Measurements from ENCODE around the gene LDHAL6B.
A peak's percentile ranks its signal among the peaks of the same experiment; 100 is the strongest.
"Not testable (repeated sequence)": the region's sequence is repeated elsewhere in the genome, so short reads cannot be mapped to it uniquely, and the experiment has no call there.

Gene LDHAL6B

DNA sequence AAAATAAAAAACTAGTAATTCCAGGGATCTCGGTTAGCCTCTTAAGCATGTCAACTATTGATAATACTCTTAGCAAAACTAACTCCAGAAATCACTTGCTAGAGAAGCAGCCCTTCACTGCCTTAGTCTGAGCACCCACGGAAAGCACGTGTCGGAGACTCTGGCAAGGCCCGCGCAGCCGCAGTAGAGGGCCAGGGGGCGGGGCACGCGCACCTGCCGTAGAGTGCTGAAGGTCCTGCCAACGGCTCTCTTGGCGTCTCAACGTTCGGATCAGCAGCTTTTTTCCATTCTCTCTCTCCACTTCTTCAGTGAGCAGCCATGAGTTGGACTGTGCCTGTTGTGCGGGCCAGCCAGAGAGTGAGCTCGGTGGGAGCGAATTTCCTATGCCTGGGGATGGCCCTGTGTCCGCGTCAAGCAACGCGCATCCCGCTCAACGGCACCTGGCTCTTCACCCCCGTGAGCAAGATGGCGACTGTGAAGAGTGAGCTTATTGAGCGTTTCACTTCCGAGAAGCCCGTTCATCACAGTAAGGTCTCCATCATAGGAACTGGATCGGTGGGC lies at the start of gene LDHAL6B:
Gene LDHAL6B, plus strand, starts transcription at position 221 of the 561 bp plus-strand sequence. Its CDS starts 98 bp downstream, at position 319.
- no peak for DNase-seq

- no peak for DNase-seq
Observed at GRCh38 chr15:59157396-59157795, 49.2 kb upstream of the LDHAL6B start.

DNA sequence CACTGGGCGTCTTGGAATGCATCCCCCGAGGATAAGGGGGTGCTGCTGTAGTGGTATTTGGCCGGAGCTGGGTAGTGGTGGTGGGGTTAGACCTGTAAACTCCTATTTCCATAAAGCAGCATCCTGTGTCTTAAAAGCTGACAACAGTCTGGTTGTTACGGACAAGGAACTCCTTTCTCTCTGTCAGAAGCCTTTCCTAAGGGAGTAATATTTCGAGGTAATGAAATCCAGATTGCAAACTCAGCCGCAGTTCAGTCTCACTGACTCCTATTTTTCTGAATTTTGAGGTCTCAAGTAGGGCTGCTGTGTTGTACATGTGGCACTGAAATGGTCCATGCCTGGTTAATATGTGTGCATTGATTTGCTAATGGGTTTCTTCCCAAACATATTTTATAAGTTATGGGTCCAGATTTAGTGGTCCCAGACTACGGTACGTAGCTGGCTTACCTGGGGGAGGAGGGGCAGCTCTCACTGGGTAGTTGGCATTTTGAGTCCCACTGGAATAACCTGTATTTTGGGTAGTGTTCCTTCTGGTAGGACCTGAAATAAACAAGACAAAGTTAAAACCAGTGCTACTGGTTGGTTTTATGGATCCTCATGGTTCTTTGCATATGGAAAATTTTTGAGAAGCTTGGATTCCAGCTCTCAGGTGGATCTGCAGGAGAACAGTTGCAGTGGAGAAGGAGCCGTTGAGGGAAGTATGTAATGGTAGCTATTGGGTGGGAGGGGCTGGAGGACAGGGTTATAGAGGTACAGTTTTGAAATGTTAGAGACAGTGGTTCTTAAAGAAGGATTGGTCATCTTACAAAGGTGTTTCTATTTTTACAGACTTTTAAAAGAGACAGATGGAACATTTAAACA lies 48.6 kb upstream of the LDHAL6B start:
- DNase-seq = no peak

DNA sequence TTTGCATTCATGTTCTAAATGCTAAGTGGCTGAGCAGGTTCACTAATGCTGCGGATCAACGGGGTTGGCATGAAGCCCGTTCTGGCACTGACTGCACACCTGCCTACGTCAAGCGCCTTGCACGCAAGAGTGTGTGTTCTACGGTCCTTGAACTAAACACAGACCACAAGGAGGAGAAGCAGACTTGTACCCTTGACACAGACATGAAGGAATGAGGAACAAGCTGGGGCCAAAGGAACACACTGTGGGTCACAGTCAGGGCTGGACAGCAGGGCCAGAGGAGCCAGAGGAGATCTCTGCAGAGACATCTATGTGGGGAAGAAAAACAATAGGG lies 48.0 kb upstream of the LDHAL6B start:
- peak; percentile 45 to 65 for DNase-seq

GRCh38 chr15:59159210-59159609 lies 47.4 kb upstream of the LDHAL6B start:
- no peak for DNase-seq

GRCh38 chr15:59160880-59161593 lies 45.6 kb upstream of the LDHAL6B start:
- peak; percentile 30 to 58 for DNase-seq

GRCh38 chr15:59162080-59162479 lies 44.6 kb upstream of the LDHAL6B start:
- DNase-seq = not testable (repeated sequence)

DNA sequence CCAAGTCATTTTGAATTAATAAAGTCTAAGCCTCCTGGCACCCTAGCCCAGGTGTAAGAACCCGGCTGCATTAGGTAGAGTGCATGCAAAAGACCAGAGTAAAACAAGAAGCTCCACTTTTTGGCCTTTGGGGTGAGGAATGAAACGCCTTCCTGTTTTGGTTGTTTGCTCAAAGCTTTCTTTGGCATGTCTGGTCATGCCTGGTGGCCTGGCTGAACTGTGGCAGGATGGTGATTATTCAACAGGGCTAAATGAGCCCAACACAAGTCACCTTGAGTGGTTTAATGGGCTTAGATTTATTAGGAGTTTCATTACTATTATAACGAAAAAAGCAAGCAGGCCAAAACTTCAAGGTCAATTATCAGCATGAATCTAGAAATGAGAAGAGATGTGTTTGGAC lies 40.9 kb upstream of the LDHAL6B start:
- peak in 1 of 2 experiments; percentile 11 for DNase-seq

GRCh38 chr15:59166166-59166565 lies 40.5 kb upstream of the LDHAL6B start:
- no peak for DNase-seq

GRCh38 chr15:59166601-59167265 lies 39.9 kb upstream of the LDHAL6B start:
- DNase-seq = peak in 1 of 2 experiments; percentile 31

DNA sequence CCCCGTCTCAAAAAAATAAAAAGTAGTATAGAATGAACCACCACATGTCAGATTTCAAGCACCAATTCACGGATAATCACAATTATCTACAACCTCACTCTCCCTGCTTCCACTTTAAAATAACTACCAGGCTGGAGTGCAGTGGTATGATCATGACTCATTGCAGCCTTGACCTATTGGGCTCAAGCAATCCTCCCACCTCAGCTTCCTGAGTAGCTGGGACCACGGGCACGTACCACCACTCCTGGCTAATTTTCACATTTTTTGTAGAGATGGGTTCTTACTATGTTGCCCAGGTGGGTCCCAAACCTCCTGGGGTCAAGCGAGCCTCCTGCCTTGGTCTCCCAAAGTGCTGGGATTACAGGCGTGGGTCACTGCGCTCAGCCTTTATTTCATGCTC lies 38.1 kb upstream of the LDHAL6B start:
- no peak for DNase-seq

- no peak for DNase-seq
Observed at GRCh38 chr15:59169251-59169708, 37.4 kb upstream of the LDHAL6B start.

GRCh38 chr15:59170295-59171066 lies 36.2 kb upstream of the LDHAL6B start:
- no peak for DNase-seq

DNA sequence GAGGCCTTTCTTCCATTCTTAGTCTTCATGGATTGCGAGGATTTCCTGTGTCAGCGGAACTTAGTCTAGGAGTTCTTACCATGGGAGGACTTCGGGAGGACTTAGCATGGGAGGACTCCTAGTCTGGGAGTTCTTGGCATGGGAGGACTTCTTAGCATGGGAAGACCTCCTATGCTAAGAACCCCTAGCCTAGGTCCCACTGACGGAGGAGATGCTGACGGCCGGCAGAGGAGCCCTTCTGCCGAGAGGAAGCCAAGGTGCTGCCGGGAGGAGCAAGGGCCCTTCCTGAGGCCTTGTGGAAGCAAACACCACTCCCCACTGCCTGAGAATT lies 35.6 kb upstream of the LDHAL6B start:
- DNase-seq = no peak

DNA sequence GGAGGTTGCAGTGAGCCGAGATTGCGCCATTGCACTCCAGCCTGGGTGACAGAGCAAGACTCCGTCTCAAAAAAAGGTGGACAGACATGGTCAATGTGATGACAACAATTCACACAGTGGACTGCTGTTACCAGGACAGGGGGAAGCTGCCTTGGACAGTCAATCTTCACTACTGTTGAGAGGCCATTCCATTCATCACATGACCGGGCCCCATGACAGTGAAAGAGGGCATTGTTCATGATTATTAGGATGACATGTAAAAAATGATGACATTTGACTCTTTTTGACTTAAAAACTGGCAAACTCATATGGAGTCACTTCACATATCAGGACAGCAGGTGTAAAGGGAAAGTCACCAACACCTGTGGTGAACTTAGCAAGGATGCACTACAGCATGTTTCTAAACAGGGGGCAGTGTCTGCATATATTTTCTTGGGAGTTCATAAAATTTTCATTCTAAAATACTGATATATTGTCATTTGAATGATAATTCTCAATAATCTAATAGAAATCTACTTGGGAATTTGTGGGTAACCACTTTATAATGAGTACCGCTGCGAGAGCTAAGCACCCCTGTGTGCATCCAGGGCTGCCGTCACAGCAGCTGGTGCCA lies 34.2 kb upstream of the LDHAL6B start:
- no peak for DNase-seq

DNA sequence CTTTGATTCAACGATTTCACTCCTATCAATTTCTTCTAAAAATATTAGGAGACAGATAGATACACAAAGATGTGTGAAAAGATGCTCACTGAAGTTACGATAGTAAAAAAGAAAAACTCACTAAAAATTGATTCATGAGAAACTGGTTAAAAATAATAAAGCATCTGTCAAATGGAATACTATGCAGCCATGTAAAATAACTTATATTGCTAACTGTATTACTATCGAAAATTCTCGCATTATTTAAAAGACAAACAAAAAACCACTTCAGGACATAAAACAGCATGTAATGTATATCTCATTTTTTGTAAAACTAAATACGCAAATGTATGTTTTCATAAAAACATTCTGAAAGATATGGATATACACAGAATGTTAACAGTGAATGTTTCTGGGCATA lies 33.4 kb upstream of the LDHAL6B start:
- no peak for DNase-seq

DNA sequence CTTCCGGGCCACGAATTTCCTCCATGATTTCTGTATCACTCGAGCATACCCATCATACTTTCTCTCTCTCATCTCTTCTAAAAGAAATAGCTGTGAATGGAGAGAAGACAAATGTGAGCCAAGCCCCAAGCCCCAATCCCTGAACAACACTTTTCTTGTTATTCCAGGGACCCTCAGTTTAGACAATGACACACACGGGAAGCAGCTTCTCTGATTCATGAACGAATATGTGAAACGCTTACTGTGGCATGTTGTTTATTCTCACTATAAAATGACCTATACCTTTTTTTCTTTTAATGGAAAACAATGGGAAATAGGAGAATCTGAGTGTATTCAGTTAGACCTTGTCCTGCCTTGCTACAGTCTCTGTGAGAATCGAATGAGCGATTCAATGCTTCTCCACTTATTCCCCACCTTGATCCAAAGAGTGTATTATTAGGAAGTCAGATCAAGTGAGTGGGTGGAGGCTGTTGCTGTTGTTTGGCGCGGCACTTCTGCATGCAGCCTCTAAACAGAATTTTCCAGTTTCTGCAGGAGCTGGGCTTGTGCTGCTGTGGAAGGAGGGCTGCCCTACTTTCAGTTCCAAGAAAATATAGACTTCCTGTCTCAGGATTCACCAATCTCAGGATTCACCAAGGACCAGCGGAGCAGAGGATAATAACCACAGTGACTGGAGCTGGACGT lies 32.4 kb upstream of the LDHAL6B start:
- no peak for DNase-seq

DNA sequence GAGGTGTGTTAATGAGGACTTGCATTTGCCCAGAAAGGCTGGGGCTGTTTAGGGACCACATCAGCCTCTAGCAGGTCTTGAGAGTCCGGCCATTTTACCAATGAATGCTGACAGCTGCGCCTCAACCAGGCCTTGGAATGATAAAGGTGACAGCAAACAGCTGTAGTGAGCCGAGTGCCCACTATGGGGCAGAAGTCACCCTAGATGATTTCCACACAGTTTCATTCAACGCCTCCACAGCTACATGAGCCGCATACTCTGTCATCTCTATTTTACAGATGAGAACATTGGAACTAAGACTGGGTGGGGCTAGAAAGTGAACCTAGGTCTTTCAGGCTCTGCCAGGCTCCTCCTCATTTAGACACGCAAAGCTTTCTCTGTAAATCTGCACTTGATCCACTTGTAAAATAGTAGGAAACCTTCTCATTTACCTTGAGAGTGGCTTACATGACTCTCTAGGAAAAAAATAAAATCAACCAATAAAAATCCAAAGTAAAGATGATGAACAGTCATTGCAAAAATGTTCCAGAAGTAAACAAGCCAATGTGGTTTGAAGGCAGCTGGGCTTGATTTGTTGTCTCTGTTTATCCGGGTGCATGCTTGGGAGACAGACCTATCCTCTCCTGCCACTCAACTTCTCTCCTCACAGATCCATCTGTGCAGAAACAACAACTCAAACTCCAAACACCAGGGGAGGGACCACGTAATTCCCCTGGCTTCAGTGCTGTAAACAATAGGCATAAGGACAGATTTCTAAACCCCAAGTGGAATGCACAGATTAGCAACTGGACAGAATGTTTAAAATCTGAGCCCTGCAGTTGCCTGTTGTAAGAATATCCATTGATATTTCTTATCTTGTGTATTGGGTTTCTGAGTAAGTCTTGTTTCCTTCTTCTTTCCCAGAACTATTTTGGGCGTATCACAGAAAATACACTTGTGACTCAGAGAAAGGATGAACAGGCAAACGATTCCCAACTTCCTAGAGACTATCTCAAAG lies 31.5 kb upstream of the LDHAL6B start:
- peak in 1 of 2 experiments; percentile 18 for DNase-seq

- DNase-seq = no peak
Observed at GRCh38 chr15:59176653-59177316, 29.9 kb upstream of the LDHAL6B start.

DNA sequence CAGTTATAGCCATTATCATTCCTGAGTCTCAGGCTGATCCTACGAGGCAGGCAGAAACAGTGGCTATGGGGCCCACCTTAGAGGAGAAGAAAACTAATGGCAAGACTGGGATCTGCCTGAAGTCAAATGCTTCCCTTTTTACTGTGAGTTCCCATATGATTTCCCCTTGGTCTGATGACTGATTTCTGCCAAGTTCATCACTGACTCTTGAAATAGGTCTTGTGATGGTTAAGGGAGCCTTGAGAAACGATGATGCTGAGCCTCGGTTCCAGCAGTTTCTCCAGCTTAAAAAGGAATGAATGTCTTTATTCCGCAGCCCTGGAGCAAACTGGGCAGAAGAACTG lies 29.4 kb upstream of the LDHAL6B start:
- DNase-seq = no peak
